ENCODE results near the gene YLPM1.

YLPM1 gene

GRCh38 chr14:74875941-74876913, 113.1 kb downstream of the YLPM1 start, which contains the start of gene PROX2:
Gene PROX2, minus strand, starts transcription at chr14:74876145. Its CDS starts 12,311 bp downstream, at chr14:74863834.
- DNase-seq: no peak

GRCh38 chr14:74879427-74880182, 116.5 kb downstream of the YLPM1 start:
- no peak for DNase-seq

GRCh38 chr14:74881431-74882102, 118.5 kb downstream of the YLPM1 start, which contains the start of gene DLST:
Gene DLST, plus strand, starts transcription at chr14:74881916. Its CDS starts 38 bp downstream, at chr14:74881954.
- peak; percentile 74 for DNase-seq

GRCh38 chr14:74882103-74882920, 119.2 kb downstream of the YLPM1 start:
- DNase-seq: peak; percentile 25
